Endothelial cell of umbilical vein (primary cell): Measurements from ENCODE around the gene CPZ. TPM values are rescaled to one million over a fixed set of nuclear protein-coding genes. Genes with fewer than 3 reads are reported as not detected.

Experiments used
- BruUV-seq: library from RNA; stranded (reverse); fragments of 400-500 nt; replicated peaks from 2 replicates; lab custom pipeline; 2021; lab: Mats Ljungman, UMichigan
- CTCF ChIA-PET: fragments of 300-600, 350-600 bp; sonication (Branson Sonifier 250); formaldehyde crosslinking; loops from one replicate; lab custom pipeline; 2021; ENCODE audit warnings: antibody characterized with exemption, inconsistent platforms; lab: Charles Lee
- POLR2A ChIA-PET: fragments of 300-600, 350-600 bp; sonication (Branson Sonifier 250); formaldehyde crosslinking; loops from one replicate; lab custom pipeline; 2021; ENCODE audit warnings: antibody characterized with exemption, inconsistent platforms; lab: Charles Lee
- DNase-seq: peaks from one replicate; pipeline ENCODE4 v3.0.0-alpha.2; 2011; ENCODE audit warnings: low read depth, low spot score
- FAIRE-seq: peaks from 2 replicates; lab custom pipeline; 2011; peaks lifted over from hg19 to GRCh38; lab: Jason Lieb, UNC
- H2AFZ ChIP-seq: 2 replicates; pipeline ENCODE4 v1.6.0; 2012; ENCODE audit warnings: low read depth, low read length, control low read depth, inconsistent platforms
- H3K27ac ChIP-seq: 2 replicates; pipeline ENCODE4 v1.5.1; 2011; ENCODE audit warnings: low read depth, mild to moderate bottlenecking, control low read depth, low read length, moderate library complexity; ENCODE audit not compliant: insufficient read depth
- H3K27me3 ChIP-seq, 2 experiments: 2 replicates each; pipeline versions ENCODE4 v1.6.0 to v1.6.1; 2011; ENCODE audit warnings: low read length in 2 of 2, mixed read lengths in 1 of 2; ENCODE audit not compliant: control insufficient read depth in 2 of 2, insufficient read depth in 2 of 2
- H3K36me3 ChIP-seq, 2 experiments: 2 replicates in 1 of 2; 3 replicates in 1 of 2; pipeline ENCODE4 v1.5.1; 2011; ENCODE audit warnings: low read length in 2 of 2, mild to moderate bottlenecking in 1 of 2, moderate library complexity in 1 of 2; ENCODE audit not compliant: control insufficient read depth in 2 of 2, insufficient read depth in 2 of 2; ENCODE audit errors: extremely low read depth in 1 of 2
- H3K4me1 ChIP-seq: 3 replicates; pipeline ENCODE4 v1.5.1; 2011; ENCODE audit warnings: mild to moderate bottlenecking, low read length; ENCODE audit not compliant: control insufficient read depth, insufficient read depth; ENCODE audit errors: extremely low read depth
- H3K4me2 ChIP-seq: 2 replicates; pipeline ENCODE4 v1.6.1; 2011; ENCODE audit warnings: low read length, control low read depth, mixed read lengths; ENCODE audit not compliant: insufficient read depth
- H3K4me3 ChIP-seq, 3 experiments: fragments of 200-600 bp in 1 of 3; sonication (generic), shearing (Covaris generic) in 1 of 3; replicated peaks in 1 of 3; 2 replicates each; pipeline ENCODE4 v1.5.1; 2011 to 2016; ENCODE audit warnings: control low read depth in 3 of 3, low read length in 3 of 3, mild to moderate bottlenecking in 2 of 3, inconsistent platforms in 1 of 3, low read depth in 1 of 3, moderate library complexity in 1 of 3; ENCODE audit not compliant: insufficient read depth in 1 of 3
- H3K79me2 ChIP-seq: 2 replicates; pipeline ENCODE4 v1.6.0; 2012; ENCODE audit warnings: low read length, inconsistent platforms; ENCODE audit not compliant: control insufficient read depth, insufficient read depth
- H3K9ac ChIP-seq: replicated peaks from 2 replicates; pipeline ENCODE3; 2011; ENCODE audit warnings: low read length, control low read depth; ENCODE audit not compliant: insufficient read depth; ENCODE audit errors: extremely low read depth
- H3K9me1 ChIP-seq: replicated peaks from 3 replicates; pipeline ENCODE4 v1.6.0; 2011; ENCODE audit warnings: mild to moderate bottlenecking, low read length; ENCODE audit not compliant: control insufficient read depth, insufficient read depth; ENCODE audit errors: extremely low read depth
- H3K9me3 ChIP-seq: replicated peaks from 2 replicates; pipeline ENCODE4 v1.5.1; 2012; ENCODE audit warnings: low read length, inconsistent platforms; ENCODE audit not compliant: control insufficient read depth, insufficient read depth
- H4K20me1 ChIP-seq: replicated peaks from 2 replicates; pipeline ENCODE3; 2011; ENCODE audit warnings: mild to moderate bottlenecking, low read length; ENCODE audit not compliant: control insufficient read depth, insufficient read depth; ENCODE audit errors: extremely low read depth
- CTCF ChIP-seq, 2 donors: IDR thresholded peaks; 1 replicate in 1 of 2; 2 replicates in 1 of 2; pipeline ENCODE4 v1.5.1; 2011; ENCODE audit warnings: low read length in 2 of 2, mild to moderate bottlenecking in 2 of 2, moderate library complexity in 2 of 2, control low read depth in 1 of 2, inconsistent platforms in 1 of 2, low read depth in 1 of 2; ENCODE audit not compliant: insufficient read depth in 1 of 2; ENCODE audit errors: extremely low read depth in 1 of 2
- EZH2 ChIP-seq: IDR thresholded peaks from 2 replicates; pipeline ENCODE4 v1.6.1; 2012; ENCODE audit warnings: borderline replicate concordance, low read depth, mild to moderate bottlenecking, moderate library complexity, low read length, inconsistent platforms; ENCODE audit not compliant: severe bottlenecking
- FOS ChIP-seq: IDR thresholded peaks from 2 replicates; pipeline ENCODE4 v1.6.1; 2011; ENCODE audit warnings: mild to moderate bottlenecking, low read length, moderate library complexity, borderline replicate concordance; ENCODE audit not compliant: insufficient read depth
- GATA2 ChIP-seq: IDR thresholded peaks from 2 replicates; pipeline ENCODE4 v1.7.0; 2011; ENCODE audit warnings: low read depth, mild to moderate bottlenecking, moderate library complexity, mixed read lengths, low read length; ENCODE audit not compliant: insufficient read length, insufficient read depth
- JUN ChIP-seq: IDR thresholded peaks from 2 replicates; pipeline ENCODE4 v1.6.1; 2011; ENCODE audit warnings: borderline replicate concordance, low read depth; ENCODE audit not compliant: insufficient read length, insufficient read depth
- MYC ChIP-seq: IDR thresholded peaks from one replicate; pipeline ENCODE4 v1.6.1; 2011; ENCODE audit warnings: mild to moderate bottlenecking, low read depth, low read length
- POLR2A ChIP-seq: IDR thresholded peaks from 2 replicates; pipeline ENCODE4 v1.6.1; 2012; ENCODE audit warnings: low read depth, mild to moderate bottlenecking, control low read depth, low read length
- POLR2AphosphoS5 ChIP-seq: IDR thresholded peaks from 2 replicates; pipeline ENCODE4 v1.6.1; 2012; ENCODE audit warnings: low read depth, mild to moderate bottlenecking, control low read depth, low read length, moderate library complexity; ENCODE audit not compliant: insufficient read depth
- dilution Hi-C: fragments of 300-500 bp; cut with MboI; formaldehyde crosslinking; loops from one replicate; pipeline ENCODE4 v1.15.0; 2019; ENCODE audit warnings: low sequenced_read_pairs; ENCODE audit not compliant: extremely low pct_ligation_motif_present
- intact Hi-C: fragments of 100-400 bp; cut with micrococcal nuclease; formaldehyde crosslinking; loops from one replicate; pipeline ENCODE4 v1.10.0; 2022
- polyA plus RNA-seq, 4 experiments: library from polyadenylated mRNA; depleted of rRNA in 3 of 4; stranded (reverse) in 3 of 4; unstranded in 1 of 4; fragments of >200 nt; gene quantifications; 2 replicates each; pipeline versions ENCODE4 v1.2.1 to v1.2.3, GENCODE V29; 2011 to 2012; ENCODE audit warnings: missing spikeins in 1 of 4
- total RNA-seq: library from RNA; stranded (reverse); gene quantifications from 2 replicates; pipeline ENCODE4 v1.2.3, GENCODE V29; 2021
- TF ChIP-seq, protein P1 (sequence below): IDR thresholded peaks from 2 replicates; pipeline ENCODE4 v1.6.1; 2011; ENCODE audit not compliant: insufficient read depth, insufficient read length

The CPZ gene
- total and polyA plus RNA-seq, 2 donors (not counting 3 experiments of a cell fraction or from before 2014, with no cell fraction given) = not detected

DNA sequence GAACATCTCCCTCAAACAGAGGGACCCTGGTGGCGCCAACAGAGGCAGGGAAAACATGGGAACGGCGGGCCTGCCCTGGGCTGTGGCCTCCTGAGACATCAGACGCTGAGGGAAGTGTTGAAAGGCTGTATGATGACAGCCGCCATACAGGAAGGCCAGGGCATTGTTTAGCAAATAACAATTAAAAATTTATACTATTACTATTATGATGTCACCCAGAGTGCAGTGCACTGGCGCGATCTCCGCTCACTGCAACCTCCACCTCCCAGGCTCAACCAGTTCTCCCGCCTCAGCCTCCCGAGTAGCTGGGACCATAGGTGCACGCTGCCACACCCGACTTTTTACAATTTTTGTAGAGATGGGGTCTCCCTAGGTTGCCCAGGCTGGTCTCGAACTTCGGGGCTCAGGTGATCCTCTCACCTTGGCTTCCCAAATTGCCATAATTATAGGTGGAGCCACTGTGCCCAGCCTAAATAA is 54.6 kb downstream of the CPZ start:
- no peak overlapping the region for H3K4me2 ChIP-seq
- POLR2A ChIA-PET = no interaction called here
- no peaks in the 10 kb centered on the region for H4K20me1 ChIP-seq
- no peak overlapping the region for H3K9ac ChIP-seq
- dilution Hi-C loops (no loop called here), intact Hi-C loops (no loop called here)
- no peak for FAIRE-seq
- TF ChIP-seq POLR2AphosphoS5 (no peak), FOS (no peak), MYC (no peak), JUN (no peak), POLR2A (no peak), CTCF (IDR thresholded peaks at IDR 0.05; ENCODE audit: extremely low read depth in 1 of 2, insufficient read depth in 1 of 2, low read depth in 1 of 2, low read length in 2 of 2) (no peak), GATA2 (no peak), EZH2 (no peak)
- TF ChIP-seq, protein P1, sequence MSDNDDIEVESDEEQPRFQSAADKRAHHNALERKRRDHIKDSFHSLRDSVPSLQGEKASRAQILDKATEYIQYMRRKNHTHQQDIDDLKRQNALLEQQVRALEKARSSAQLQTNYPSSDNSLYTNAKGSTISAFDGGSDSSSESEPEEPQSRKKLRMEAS = no peak
- H3K27ac ChIP-seq = no peak overlapping the region
- no peak for DNase-seq
- no peak overlapping the region for H3K4me3 ChIP-seq
- H3K9me3 ChIP-seq = no peaks in the 10 kb centered on the region
- H3K36me3 ChIP-seq = no peaks in the 10 kb centered on the region
- H3K27me3 ChIP-seq = no peaks in the 10 kb centered on the region
- no peak overlapping the region for H2AFZ ChIP-seq
- H3K9me1 ChIP-seq = no peaks in the 10 kb centered on the region
- no peaks in the 10 kb centered on the region for H3K4me1 ChIP-seq
- no TSS peak for BruUV-seq
- CTCF ChIA-PET = no interaction called here
- no peaks in the 10 kb centered on the region for H3K79me2 ChIP-seq
